Suprapubic skin (tissue), 3 donors: ENCODE measurements around the gene COL26A1.

Experiments used
- EP300 ChIP-seq: sonication (generic); formaldehyde crosslinking; IDR thresholded peaks from one replicate; pipeline ENCODE4 v1.6.1; 2017; ENCODE audit warnings: antibody characterized with exemption
- TF ChIP-seq, protein P1 (sequence below), 2 donors: fragments of 200-600 bp in 1 of 2; fragments of 450-650 bp in 1 of 2; sonication (generic) in 1 of 2; IDR thresholded peaks; one replicate each; pipeline ENCODE4 v1.5.1; 2016 to 2019; ENCODE audit warnings: antibody characterized with exemption in 2 of 2, mild to moderate bottlenecking in 1 of 2, moderate library complexity in 1 of 2

DNA sequence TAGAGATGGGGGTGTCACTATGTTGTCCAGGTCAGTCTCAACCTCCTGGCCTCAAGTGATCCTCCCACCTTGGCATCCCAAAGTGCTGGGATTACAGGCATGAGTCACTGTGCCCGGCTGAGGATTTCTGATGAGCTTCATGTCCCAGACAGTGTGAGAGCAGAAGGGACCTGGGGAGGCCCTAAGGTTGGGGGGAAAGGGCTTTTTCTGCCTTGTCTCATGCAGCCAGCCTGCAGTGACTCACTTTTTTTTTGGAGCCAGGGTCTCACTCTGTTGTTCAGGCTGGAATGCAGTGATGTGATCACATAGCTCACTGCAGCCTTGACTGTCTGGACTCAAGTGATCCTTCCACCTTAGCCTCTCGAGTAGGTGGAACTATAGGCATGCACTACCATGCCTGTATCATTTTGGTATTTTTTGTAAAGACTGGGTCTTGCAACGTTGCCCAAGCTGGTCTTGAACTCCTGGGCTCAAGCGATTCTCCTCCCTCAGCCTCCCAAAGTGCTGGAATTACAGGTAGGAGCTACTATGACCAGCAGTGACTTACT, 14.6 kb downstream of the COL26A1 start:
- TF ChIP-seq, protein P1, sequence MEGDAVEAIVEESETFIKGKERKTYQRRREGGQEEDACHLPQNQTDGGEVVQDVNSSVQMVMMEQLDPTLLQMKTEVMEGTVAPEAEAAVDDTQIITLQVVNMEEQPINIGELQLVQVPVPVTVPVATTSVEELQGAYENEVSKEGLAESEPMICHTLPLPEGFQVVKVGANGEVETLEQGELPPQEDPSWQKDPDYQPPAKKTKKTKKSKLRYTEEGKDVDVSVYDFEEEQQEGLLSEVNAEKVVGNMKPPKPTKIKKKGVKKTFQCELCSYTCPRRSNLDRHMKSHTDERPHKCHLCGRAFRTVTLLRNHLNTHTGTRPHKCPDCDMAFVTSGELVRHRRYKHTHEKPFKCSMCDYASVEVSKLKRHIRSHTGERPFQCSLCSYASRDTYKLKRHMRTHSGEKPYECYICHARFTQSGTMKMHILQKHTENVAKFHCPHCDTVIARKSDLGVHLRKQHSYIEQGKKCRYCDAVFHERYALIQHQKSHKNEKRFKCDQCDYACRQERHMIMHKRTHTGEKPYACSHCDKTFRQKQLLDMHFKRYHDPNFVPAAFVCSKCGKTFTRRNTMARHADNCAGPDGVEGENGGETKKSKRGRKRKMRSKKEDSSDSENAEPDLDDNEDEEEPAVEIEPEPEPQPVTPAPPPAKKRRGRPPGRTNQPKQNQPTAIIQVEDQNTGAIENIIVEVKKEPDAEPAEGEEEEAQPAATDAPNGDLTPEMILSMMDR (IDR thresholded peaks at IDR 0.05): no peak
- no peak for TF ChIP-seq EP300
